ENCODE measurements around the gene NRP1.

Gene NRP1

DNA sequence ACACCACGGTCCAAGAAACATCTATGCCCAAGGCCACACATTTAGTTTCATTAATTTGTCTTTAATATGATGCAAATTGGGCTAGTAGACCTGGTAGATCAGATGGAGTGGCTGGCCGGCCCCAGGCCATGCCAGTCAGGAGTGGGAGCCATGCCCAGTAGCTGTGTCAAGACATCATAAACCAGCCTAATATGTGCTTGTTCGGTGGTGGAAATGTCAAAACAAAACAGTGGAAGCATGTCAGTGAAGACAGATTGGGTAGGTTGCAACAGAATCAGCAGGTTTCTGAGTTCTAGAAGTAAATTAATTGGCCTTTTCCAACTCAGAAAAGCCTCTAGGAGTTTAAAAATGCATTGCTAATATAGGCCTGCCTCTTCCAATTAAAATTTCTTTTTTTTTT lies 124.7 kb downstream of the NRP1 start:
- no peak for DNase-seq (ENCODE audit: low spot score)
- no CpG with 5 or more reads among the region's 3 CpGs for WGBS, 2 donors (ENCODE audit: extremely low coverage in 2 of 2, insufficient read length in 2 of 2, insufficient replicate concordance in 1 of 2)
- H2AFZ ChIP-seq (ENCODE audit: low read length) = no peak overlapping the region
- H2BK120ac ChIP-seq (ENCODE audit: low read depth, low read length) = no peak overlapping the region
- H4K8ac ChIP-seq (ENCODE audit: low read depth, low read length) = no peak overlapping the region
- no peak overlapping the region for H4K91ac ChIP-seq (ENCODE audit: low read depth, low read length, poor library complexity)
- no peaks in the 10 kb centered on the region for H3K27me3 ChIP-seq (ENCODE audit: control insufficient read depth in 3 of 3, insufficient read depth in 3 of 3, low read depth in 1 of 3, low read length in 3 of 3)
- H3K18ac ChIP-seq (ENCODE audit: low read length) = no peak overlapping the region
- no peak overlapping the region for H2BK5ac ChIP-seq (ENCODE audit: low read length)
- no peaks in the 10 kb centered on the region for H3K4me1 ChIP-seq (ENCODE audit: control insufficient read depth in 2 of 2, insufficient read depth in 1 of 2, low read depth in 1 of 2, low read length in 2 of 2)
- H3K14ac ChIP-seq (ENCODE audit: low read length) = no peak overlapping the region
- no peak overlapping the region for H3K23ac ChIP-seq (ENCODE audit: low read depth, low read length, poor library complexity)
- H2BK12ac ChIP-seq (ENCODE audit: low read length) = no peak overlapping the region
- H3K36me3 ChIP-seq (replicated peaks in 1 of 2; ENCODE audit: control insufficient read depth in 2 of 2, insufficient read depth in 2 of 2, low read length in 2 of 2) = peaks cover 0 to 100% of the 10 kb centered on the region in 2 donors
- H3K4ac ChIP-seq (ENCODE audit: low read length) = no peak overlapping the region
- H3K4me2 ChIP-seq (ENCODE audit: insufficient read depth, low read length, poor library complexity, severe bottlenecking) = no peak overlapping the region
- H3K9ac ChIP-seq (ENCODE audit: low read depth, low read length, poor library complexity) = no peak overlapping the region
- H2BK15ac ChIP-seq (ENCODE audit: low read length) = no peak overlapping the region
- H3K9me3 ChIP-seq (replicated peaks in 1 of 2; ENCODE audit: control insufficient read depth in 2 of 2, insufficient read depth in 1 of 2, low read depth in 1 of 2, low read length in 2 of 2) = no peaks in the 10 kb centered on the region
- no peak overlapping the region for H3K4me3 ChIP-seq (ENCODE audit: low read length in 2 of 2)
- no peaks in the 10 kb centered on the region for H3K79me1 ChIP-seq (ENCODE audit: low read depth, low read length)
- no peak overlapping the region for H3K27ac ChIP-seq (replicated peaks; ENCODE audit: low read length)
- no peak overlapping the region for H2AK5ac ChIP-seq (ENCODE audit: low read depth, low read length)

DNA sequence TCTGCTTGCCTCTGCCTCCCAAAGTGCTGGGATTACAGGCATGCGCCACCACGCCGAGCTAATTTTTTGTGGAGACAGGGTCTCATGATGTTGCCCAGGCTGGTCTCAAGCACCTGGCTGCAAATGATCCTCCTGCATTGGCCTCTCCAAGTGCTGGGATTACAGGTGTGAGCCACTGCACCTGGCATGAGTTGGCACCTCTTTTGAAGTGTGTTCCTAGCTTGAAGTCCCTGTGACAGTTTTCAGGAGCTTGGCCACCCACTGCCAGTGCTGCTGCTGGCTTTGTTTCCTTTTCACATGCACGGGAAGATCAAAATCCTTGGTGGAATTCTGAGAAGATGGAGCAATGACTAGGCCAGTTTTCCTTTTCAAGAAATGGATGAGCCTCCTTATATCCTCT lies 126.3 kb downstream of the NRP1 start:
- no peak for DNase-seq (ENCODE audit: low spot score)
- Histone ChIP-seq H2BK12ac (ENCODE audit: low read length) (no peak overlapping the region), H3K79me1 (ENCODE audit: low read depth, low read length) (no peaks in the 10 kb centered on the region), H3K27ac (replicated peaks; ENCODE audit: low read length) (no peak overlapping the region), H2BK15ac (ENCODE audit: low read length) (no peak overlapping the region), H3K4me1 (ENCODE audit: control insufficient read depth in 2 of 2, insufficient read depth in 1 of 2, low read depth in 1 of 2, low read length in 2 of 2) (no peaks in the 10 kb centered on the region), H3K14ac (ENCODE audit: low read length) (no peak overlapping the region), H3K4me2 (ENCODE audit: insufficient read depth, low read length, poor library complexity, severe bottlenecking) (no peak overlapping the region), H2AFZ (ENCODE audit: low read length) (no peak overlapping the region), H3K9ac (ENCODE audit: low read depth, low read length, poor library complexity) (no peak overlapping the region), H2AK5ac (ENCODE audit: low read depth, low read length) (no peak overlapping the region), H4K8ac (ENCODE audit: low read depth, low read length) (no peak overlapping the region), H3K4me3 (ENCODE audit: low read length in 2 of 2) (no peak overlapping the region), H3K9me3 (replicated peaks in 1 of 2; ENCODE audit: control insufficient read depth in 2 of 2, insufficient read depth in 1 of 2, low read depth in 1 of 2, low read length in 2 of 2) (no peaks in the 10 kb centered on the region), H4K91ac (ENCODE audit: low read depth, low read length, poor library complexity) (no peak overlapping the region), H3K23ac (ENCODE audit: low read depth, low read length, poor library complexity) (no peak overlapping the region), H2BK120ac (ENCODE audit: low read depth, low read length) (no peak overlapping the region), H3K18ac (ENCODE audit: low read length) (no peak overlapping the region), H2BK5ac (ENCODE audit: low read length) (no peak overlapping the region), H3K4ac (ENCODE audit: low read length) (no peak overlapping the region), H3K36me3 (replicated peaks in 1 of 2; ENCODE audit: control insufficient read depth in 2 of 2, insufficient read depth in 2 of 2, low read length in 2 of 2) (peaks cover 0 to 96% of the 10 kb centered on the region in 2 donors), H3K27me3 (ENCODE audit: control insufficient read depth in 3 of 3, insufficient read depth in 3 of 3, low read depth in 1 of 3, low read length in 3 of 3) (no peaks in the 10 kb centered on the region)
- WGBS, 2 donors (ENCODE audit: extremely low coverage in 2 of 2, insufficient read length in 2 of 2, insufficient replicate concordance in 1 of 2) = no CpG with 5 or more reads among the region's 4 CpGs

DNA sequence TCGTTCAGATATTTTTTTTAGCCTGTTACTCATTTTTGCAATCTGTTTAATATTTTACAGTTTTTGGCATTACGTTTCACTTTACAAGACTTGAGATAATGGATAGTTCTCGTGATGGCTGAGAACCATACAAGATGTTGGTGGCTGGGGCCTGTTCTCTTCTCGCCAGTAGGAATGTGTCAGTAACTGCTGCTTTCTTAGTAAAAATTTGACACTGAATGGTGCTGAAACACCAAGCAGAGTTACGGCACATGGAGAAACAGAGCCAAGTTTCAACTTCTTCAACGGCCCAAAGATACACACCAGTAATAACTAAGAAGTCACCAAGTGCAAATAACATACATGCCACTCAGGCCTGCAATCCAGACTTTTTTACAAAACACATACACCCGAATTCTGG lies 130.4 kb downstream of the NRP1 start:
- Histone ChIP-seq H3K36me3 (replicated peaks in 1 of 2; ENCODE audit: control insufficient read depth in 2 of 2, insufficient read depth in 2 of 2, low read length in 2 of 2) (peaks cover 0 to 95% of the 10 kb centered on the region in 2 donors), H2BK120ac (ENCODE audit: low read depth, low read length) (no peak overlapping the region), H3K4me2 (ENCODE audit: insufficient read depth, low read length, poor library complexity, severe bottlenecking) (no peak overlapping the region), H3K27ac (replicated peaks; ENCODE audit: low read length) (no peak overlapping the region), H2BK15ac (ENCODE audit: low read length) (no peak overlapping the region), H3K4ac (ENCODE audit: low read length) (no peak overlapping the region), H3K79me1 (ENCODE audit: low read depth, low read length) (no peaks in the 10 kb centered on the region), H3K9me3 (replicated peaks in 1 of 2; ENCODE audit: control insufficient read depth in 2 of 2, insufficient read depth in 1 of 2, low read depth in 1 of 2, low read length in 2 of 2) (no peaks in the 10 kb centered on the region), H2AFZ (ENCODE audit: low read length) (no peak overlapping the region), H3K18ac (ENCODE audit: low read length) (no peak overlapping the region), H3K27me3 (ENCODE audit: control insufficient read depth in 3 of 3, insufficient read depth in 3 of 3, low read depth in 1 of 3, low read length in 3 of 3) (no peaks in the 10 kb centered on the region), H4K8ac (ENCODE audit: low read depth, low read length) (no peak overlapping the region), H3K14ac (ENCODE audit: low read length) (no peak overlapping the region), H2BK12ac (ENCODE audit: low read length) (no peak overlapping the region), H2AK5ac (ENCODE audit: low read depth, low read length) (no peak overlapping the region), H3K4me3 (ENCODE audit: low read length in 2 of 2) (no peak overlapping the region), H4K91ac (ENCODE audit: low read depth, low read length, poor library complexity) (no peak overlapping the region), H2BK5ac (ENCODE audit: low read length) (no peak overlapping the region), H3K9ac (ENCODE audit: low read depth, low read length, poor library complexity) (no peak overlapping the region), H3K23ac (ENCODE audit: low read depth, low read length, poor library complexity) (no peak overlapping the region), H3K4me1 (ENCODE audit: control insufficient read depth in 2 of 2, insufficient read depth in 1 of 2, low read depth in 1 of 2, low read length in 2 of 2) (no peaks in the 10 kb centered on the region)
- no CpG with 5 or more reads among the region's 7 CpGs for WGBS, 2 donors (ENCODE audit: extremely low coverage in 2 of 2, insufficient read length in 2 of 2, insufficient replicate concordance in 1 of 2)
- DNase-seq (ENCODE audit: low spot score) = no peak

DNA sequence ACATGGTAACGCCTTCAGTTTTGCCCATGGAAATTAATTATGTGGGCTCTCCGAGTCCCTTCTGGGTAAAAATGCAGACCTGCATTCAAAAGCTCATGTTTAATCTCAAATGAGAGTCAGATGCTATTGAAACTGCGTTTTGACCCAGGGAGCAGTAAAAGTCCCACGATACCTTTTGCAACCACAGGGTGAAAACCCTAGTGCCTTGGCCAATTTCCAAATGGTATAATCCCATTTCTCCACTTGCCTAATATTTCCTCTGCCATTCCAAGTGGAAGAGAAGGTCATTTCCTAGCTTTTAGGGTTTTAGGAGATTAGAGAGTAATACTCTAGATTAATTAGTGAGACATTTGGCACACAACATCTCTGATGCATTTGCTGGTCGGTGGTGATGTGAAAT lies 132.5 kb downstream of the NRP1 start:
- Histone ChIP-seq H3K4me1 (ENCODE audit: control insufficient read depth in 2 of 2, insufficient read depth in 1 of 2, low read depth in 1 of 2, low read length in 2 of 2) (no peaks in the 10 kb centered on the region), H3K4ac (ENCODE audit: low read length) (no peak overlapping the region), H3K14ac (ENCODE audit: low read length) (no peak overlapping the region), H2BK120ac (ENCODE audit: low read depth, low read length) (no peak overlapping the region), H2BK12ac (ENCODE audit: low read length) (no peak overlapping the region), H3K9me3 (replicated peaks in 1 of 2; ENCODE audit: control insufficient read depth in 2 of 2, insufficient read depth in 1 of 2, low read depth in 1 of 2, low read length in 2 of 2) (no peaks in the 10 kb centered on the region), H3K4me2 (ENCODE audit: insufficient read depth, low read length, poor library complexity, severe bottlenecking) (no peak overlapping the region), H2AK5ac (ENCODE audit: low read depth, low read length) (no peak overlapping the region), H2BK15ac (ENCODE audit: low read length) (no peak overlapping the region), H3K27ac (replicated peaks; ENCODE audit: low read length) (no peak overlapping the region), H4K8ac (ENCODE audit: low read depth, low read length) (no peak overlapping the region), H2BK5ac (ENCODE audit: low read length) (no peak overlapping the region), H3K27me3 (ENCODE audit: control insufficient read depth in 3 of 3, insufficient read depth in 3 of 3, low read depth in 1 of 3, low read length in 3 of 3) (no peaks in the 10 kb centered on the region), H3K79me1 (ENCODE audit: low read depth, low read length) (no peaks in the 10 kb centered on the region), H3K9ac (ENCODE audit: low read depth, low read length, poor library complexity) (no peak overlapping the region), H3K23ac (ENCODE audit: low read depth, low read length, poor library complexity) (no peak overlapping the region), H3K36me3 (replicated peaks in 1 of 2; ENCODE audit: control insufficient read depth in 2 of 2, insufficient read depth in 2 of 2, low read length in 2 of 2) (peaks cover 0 to 93% of the 10 kb centered on the region in 2 donors), H3K18ac (ENCODE audit: low read length) (no peak overlapping the region), H3K4me3 (ENCODE audit: low read length in 2 of 2) (no peak overlapping the region), H2AFZ (ENCODE audit: low read length) (no peak overlapping the region), H4K91ac (ENCODE audit: low read depth, low read length, poor library complexity) (no peak overlapping the region)
- no CpG with 5 or more reads among the region's 5 CpGs for WGBS, 2 donors (ENCODE audit: extremely low coverage in 2 of 2, insufficient read length in 2 of 2, insufficient replicate concordance in 1 of 2)
- DNase-seq (ENCODE audit: low spot score) = no peak

Data from neuronal stem cell (in vitro differentiated cells).